ENCODE data around the gene GSTM5. TPM values are rescaled to one million over a fixed set of nuclear protein-coding genes. Genes with fewer than 3 reads are reported as not detected.
"Not testable (repeated sequence)": the region's sequence is repeated elsewhere in the genome, so short reads cannot be mapped to it uniquely, and the experiment has no call there.

The GSTM5 gene
- total and polyA plus RNA-seq, 5 donors = 5.3 to 13.7 (median 7.8) TPM

DNA sequence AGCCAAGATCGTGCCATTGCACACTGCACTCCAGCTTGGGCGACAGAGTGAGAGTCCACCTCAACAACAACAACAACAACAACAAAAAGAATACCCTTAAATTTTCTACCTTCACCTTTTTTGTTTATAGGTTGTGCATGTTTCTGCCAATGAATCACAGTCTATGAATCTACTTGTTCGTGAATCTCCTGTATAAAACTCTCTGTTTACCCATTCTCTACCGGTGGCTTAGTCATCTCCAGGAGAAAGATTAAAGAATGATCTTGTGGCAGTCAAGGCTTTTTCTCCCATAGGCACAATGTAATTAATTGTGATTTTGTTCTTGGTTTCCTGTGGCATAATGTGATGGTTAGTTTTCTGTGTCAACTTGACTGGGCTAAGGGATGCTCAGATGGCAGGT lies 14.2 kb upstream of the GSTM5 start:
- H3K27ac ChIP-seq (ENCODE audit: low read length); ATAC-seq; H3K9me3 ChIP-seq (ENCODE audit: control insufficient read depth, low read length); H3K27me3 ChIP-seq (ENCODE audit: control insufficient read depth, insufficient read depth); DNase-seq; intact Hi-C loops (cut with DNase I); H3K4me3 ChIP-seq (ENCODE audit: low read length); H3K4me1 ChIP-seq (ENCODE audit: control insufficient read depth, insufficient read depth, low read length): not testable (repeated sequence)
- 96% methylated on average over 4 of the region's 4 CpGs for WGBS

DNA sequence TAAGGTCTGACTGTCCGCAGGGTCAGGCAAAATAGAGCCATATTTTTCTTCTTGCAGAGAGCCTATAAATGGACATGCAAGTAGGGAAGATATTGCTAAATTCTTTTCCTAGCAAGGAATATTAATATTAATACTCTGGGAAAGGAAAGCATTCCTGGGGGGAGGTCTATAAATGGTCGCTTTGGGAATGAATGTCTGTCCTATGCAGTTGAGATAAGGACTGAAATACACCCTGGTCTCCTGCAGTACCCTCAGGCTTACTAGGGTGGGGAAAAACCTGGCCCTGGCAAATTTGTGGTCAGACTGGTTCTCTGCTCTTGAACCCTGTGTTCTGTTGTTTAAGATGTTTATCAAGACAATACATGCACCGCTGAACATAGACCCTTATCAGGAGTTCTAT lies 9.1 kb upstream of the GSTM5 start:
- DNase-seq; H3K27ac ChIP-seq (ENCODE audit: low read length); H3K4me3 ChIP-seq (ENCODE audit: low read length); H3K27me3 ChIP-seq (ENCODE audit: control insufficient read depth, insufficient read depth); ATAC-seq; H3K9me3 ChIP-seq (ENCODE audit: control insufficient read depth, low read length); intact Hi-C loops (cut with DNase I); H3K4me1 ChIP-seq (ENCODE audit: control insufficient read depth, insufficient read depth, low read length): not testable (repeated sequence)
- 90% methylated on average over 3 of the region's 3 CpGs for WGBS

DNA sequence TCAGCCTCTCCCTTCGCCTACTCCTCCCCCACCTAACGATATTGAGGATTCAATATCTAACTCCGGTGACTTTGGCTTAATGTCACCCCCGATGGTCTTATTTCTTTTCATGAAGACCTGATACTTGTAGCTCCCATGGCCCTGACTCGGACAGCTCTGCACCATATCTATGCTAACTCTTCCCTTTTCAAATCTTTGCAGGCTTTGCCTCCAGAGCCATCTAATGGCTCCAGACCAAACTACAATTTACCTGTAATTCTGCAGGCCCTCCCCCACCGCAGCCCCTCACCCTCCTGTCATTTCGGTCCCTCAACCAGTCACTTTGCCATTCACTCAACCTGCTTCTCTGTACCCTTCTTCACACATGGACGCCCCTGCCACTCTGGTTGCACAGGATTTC lies 7.9 kb upstream of the GSTM5 start:
- Histone ChIP-seq H3K4me3 (ENCODE audit: low read length) (no peak overlapping the region), H3K27ac (ENCODE audit: low read length) (no peak overlapping the region), H3K27me3 (ENCODE audit: control insufficient read depth, insufficient read depth) (no peaks in the 10 kb centered on the region), H3K9me3 (ENCODE audit: control insufficient read depth, low read length) (no peaks in the 10 kb centered on the region), H3K4me1 (ENCODE audit: control insufficient read depth, insufficient read depth, low read length) (no peaks in the 10 kb centered on the region)
- 88% methylated on average over 8 of the region's 8 CpGs for whole genome bisulfite sequencing
- ATAC-seq (no peak), DNase-seq (no peak)
- intact Hi-C loops (cut with DNase I) = no loop called here

DNA sequence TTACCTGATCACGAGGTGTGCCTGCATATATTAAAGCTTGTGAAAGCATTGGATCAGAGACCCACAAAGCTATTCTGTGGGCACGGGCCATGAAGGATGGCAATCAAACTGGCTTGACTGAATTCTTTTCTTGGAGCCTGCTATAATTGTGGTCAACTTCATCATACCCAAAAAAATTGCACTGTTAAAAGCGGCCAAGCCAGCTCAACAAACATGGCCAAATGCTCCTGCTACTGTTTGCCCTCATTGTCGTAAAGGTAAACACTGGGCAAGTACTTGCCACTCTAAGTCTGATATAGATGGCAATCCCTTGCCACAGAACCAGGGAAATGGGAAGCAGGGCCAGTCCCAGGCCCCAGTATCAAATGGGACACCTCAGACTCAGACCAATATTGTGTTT lies 6.6 kb upstream of the GSTM5 start:
- Histone ChIP-seq H3K4me3 (ENCODE audit: low read length) (no peak overlapping the region), H3K27me3 (ENCODE audit: control insufficient read depth, insufficient read depth) (no peaks in the 10 kb centered on the region), H3K9me3 (ENCODE audit: control insufficient read depth, low read length) (no peaks in the 10 kb centered on the region), H3K27ac (ENCODE audit: low read length) (no peak overlapping the region), H3K4me1 (ENCODE audit: control insufficient read depth, insufficient read depth, low read length) (no peaks in the 10 kb centered on the region)
- ATAC-seq = no peak
- DNase-seq = no peak
- WGBS = 90% methylated on average over 4 of the region's 4 CpGs
- intact Hi-C loops (cut with DNase I) = no loop called here

DNA sequence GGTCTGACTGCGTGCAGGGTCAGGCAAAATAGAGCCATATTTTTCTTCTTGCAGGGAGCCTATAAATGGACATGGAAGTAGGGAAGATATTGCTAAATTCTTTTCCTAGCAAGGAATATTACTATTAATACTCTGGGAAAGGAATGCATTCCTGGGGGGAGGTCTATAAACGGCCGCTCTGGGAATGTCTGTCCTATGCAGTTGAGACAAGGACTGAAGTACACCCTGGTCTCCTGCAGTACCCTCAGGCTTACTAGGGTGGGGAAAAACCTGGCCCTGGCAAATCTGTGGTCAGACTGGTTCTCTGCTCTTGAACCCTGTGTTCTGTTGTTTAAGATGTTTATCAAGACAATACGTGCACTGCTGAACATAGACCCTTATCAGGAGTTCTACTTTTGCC lies 3.1 kb upstream of the GSTM5 start:
- H3K27me3 ChIP-seq (ENCODE audit: control insufficient read depth, insufficient read depth); H3K9me3 ChIP-seq (ENCODE audit: control insufficient read depth, low read length); H3K4me3 ChIP-seq (ENCODE audit: low read length); DNase-seq; H3K4me1 ChIP-seq (ENCODE audit: control insufficient read depth, insufficient read depth, low read length); H3K27ac ChIP-seq (ENCODE audit: low read length); intact Hi-C loops (cut with DNase I); ATAC-seq: not testable (repeated sequence)
- 78% methylated on average over 4 of the region's 4 CpGs for WGBS

DNA sequence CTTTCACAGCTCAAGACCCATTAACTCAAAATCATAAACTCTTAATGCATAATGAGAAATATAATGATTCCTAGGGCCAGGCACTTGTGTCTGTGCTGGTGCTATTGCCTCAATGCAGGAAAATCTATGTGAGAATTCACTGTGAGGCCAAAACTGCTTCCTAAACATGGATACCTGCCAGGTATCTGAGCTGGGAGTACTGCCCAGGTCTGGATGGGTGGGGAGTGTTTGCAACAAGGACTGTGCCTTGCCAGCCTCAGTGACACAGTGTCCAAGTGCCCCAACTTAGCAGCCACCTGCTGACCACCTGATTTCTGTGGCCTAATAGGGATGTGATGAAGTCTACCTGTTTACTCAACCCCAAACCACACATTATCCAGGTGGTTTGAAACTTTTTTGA lies 2.2 kb upstream of the GSTM5 start:
- H3K4me1 ChIP-seq (ENCODE audit: control insufficient read depth, insufficient read depth, low read length); ATAC-seq; DNase-seq; H3K4me3 ChIP-seq (ENCODE audit: low read length); H3K9me3 ChIP-seq (ENCODE audit: control insufficient read depth, low read length); intact Hi-C loops (cut with DNase I); H3K27ac ChIP-seq (ENCODE audit: low read length); H3K27me3 ChIP-seq (ENCODE audit: control insufficient read depth, insufficient read depth): not testable (repeated sequence)

DNA sequence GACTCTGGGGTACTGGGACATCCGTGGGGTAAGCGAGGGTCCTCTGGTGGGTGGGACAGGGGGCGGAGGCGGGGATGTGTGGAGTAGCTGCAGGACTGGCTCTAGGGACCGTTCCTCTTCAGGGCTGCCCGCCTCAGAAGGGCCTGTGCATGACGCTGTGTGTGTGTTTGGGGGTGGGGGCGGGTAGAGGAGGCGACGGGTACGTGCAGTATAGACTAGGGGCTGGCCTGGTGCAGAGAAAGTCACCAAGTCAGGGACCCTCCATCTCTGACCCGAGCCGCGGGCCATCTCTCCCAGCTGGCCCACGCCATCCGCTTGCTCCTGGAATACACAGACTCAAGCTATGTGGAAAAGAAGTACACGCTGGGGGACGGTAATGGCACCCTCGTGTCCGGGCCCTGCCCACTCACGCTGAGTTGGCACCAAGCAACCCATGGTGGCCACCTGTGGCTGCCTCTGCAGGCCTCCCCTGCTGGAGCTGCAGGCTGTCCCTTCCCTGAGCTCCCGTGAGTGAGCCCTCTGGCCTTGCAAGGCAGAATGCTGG lies 342 bp downstream of the GSTM5 start:
- WGBS = 45% methylated on average over 22 of the region's 22 CpGs
- H3K4me3 ChIP-seq (ENCODE audit: low read length) = peak overlapping the region; percentile 26
- no peaks in the 10 kb centered on the region for H3K9me3 ChIP-seq (ENCODE audit: control insufficient read depth, low read length)
- no peak overlapping the region for H3K27ac ChIP-seq (ENCODE audit: low read length)
- peak; percentile 6 to 44 for ATAC-seq
- intact Hi-C loops (cut with DNase I) = no loop called here
- no peaks in the 10 kb centered on the region for H3K27me3 ChIP-seq (ENCODE audit: control insufficient read depth, insufficient read depth)
- no peaks in the 10 kb centered on the region for H3K4me1 ChIP-seq (ENCODE audit: control insufficient read depth, insufficient read depth, low read length)
- peak in 2 of 3 donors; percentile 59 to 65 for DNase-seq

DNA sequence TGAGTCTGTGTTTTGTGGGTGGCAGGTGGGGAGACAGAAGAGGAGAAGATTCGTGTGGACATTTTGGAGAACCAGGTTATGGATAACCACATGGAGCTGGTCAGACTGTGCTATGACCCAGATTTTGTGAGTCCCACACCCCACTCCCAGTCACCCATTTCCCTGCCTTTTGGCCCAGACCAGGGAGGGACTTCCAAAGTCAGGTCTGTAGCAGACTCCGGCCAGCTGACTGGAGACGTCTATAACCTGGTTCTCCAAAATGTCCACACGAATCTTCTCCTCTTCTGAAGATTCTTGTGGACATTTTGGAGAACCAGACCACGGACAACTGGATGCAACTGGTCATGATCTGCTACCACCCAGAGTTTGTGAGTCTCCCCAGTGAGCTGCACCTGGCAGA lies 1.6 kb downstream of the GSTM5 start:
- DNase-seq (no peak), ATAC-seq (no peak)
- intact Hi-C loops (cut with DNase I) = no loop called here
- H3K27me3 ChIP-seq (ENCODE audit: control insufficient read depth, insufficient read depth) = no peaks in the 10 kb centered on the region
- H3K4me3 ChIP-seq (ENCODE audit: low read length) = no peak overlapping the region
- no peak overlapping the region for H3K27ac ChIP-seq (ENCODE audit: low read length)
- H3K9me3 ChIP-seq (ENCODE audit: control insufficient read depth, low read length) = no peaks in the 10 kb centered on the region
- 93% methylated on average over 5 of the region's 5 CpGs for WGBS
- no peaks in the 10 kb centered on the region for H3K4me1 ChIP-seq (ENCODE audit: control insufficient read depth, insufficient read depth, low read length)

DNA sequence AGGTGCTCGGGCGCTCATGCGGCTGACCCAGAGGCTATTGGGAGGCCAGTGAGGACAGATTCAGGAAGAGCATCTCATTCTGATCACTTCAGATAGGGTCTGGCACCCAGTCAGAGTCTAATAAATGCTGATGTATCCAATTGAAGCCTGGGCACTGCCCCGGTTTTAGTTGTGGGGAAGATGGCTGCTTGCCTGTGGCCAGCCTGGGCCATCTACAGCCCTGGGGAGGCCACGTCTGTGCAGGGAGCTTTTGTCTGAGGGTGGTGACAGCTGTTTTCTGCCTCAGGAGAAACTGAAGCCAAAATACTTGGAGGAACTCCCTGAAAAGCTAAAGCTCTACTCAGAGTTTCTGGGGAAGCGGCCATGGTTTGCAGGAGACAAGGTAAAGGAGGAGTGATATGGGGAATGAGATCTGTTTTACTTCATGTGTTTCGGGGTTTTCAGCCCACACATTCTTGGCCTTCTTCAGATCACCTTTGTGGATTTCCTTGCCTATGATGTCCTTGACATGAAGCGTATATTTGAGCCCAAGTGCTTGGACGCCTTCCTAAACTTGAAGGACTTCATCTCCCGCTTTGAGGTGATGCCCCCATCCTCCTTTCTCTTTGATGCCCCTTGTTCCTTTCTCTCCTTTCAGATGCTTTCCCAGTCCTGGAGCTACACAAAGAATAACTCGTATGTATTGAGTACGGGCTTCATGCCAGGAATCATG lies 2.8 kb downstream of the GSTM5 start:
- Histone ChIP-seq H3K4me3 (ENCODE audit: low read length) (no peak overlapping the region), H3K27ac (ENCODE audit: low read length) (no peak overlapping the region), H3K27me3 (ENCODE audit: control insufficient read depth, insufficient read depth) (no peaks in the 10 kb centered on the region), H3K4me1 (ENCODE audit: control insufficient read depth, insufficient read depth, low read length) (no peaks in the 10 kb centered on the region), H3K9me3 (ENCODE audit: control insufficient read depth, low read length) (no peaks in the 10 kb centered on the region)
- WGBS = 82% methylated on average over 12 of the region's 12 CpGs
- ATAC-seq (no peak), DNase-seq (peak in 1 of 3 donors; percentile 51)
- intact Hi-C loops (cut with DNase I) = no loop called here

DNA sequence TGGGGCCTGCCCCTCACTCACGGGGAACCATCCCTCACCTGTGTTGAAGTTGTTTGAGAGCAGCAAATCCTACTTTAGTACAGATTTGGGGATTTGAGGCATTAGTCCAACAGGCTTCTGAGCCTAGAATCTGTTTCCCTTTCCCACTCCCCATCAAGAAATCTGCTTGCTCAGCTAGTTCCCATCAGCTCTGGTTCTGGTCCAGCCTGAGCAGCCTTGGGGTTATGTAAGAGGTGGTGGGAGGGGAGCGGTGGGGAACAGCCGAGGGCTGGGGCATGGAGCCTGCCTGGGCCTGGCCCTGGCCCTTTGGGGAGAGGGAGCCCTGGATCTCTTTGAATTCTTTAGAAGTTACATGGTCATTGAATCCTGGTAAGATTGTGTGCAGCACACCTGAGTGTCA lies 4.1 kb downstream of the GSTM5 start:
- intact Hi-C loops (cut with DNase I) = no loop called here
- DNase-seq = peak in 1 of 3 donors; percentile 73
- ATAC-seq = peak in 1 of 2 donors; percentile 65

DNA sequence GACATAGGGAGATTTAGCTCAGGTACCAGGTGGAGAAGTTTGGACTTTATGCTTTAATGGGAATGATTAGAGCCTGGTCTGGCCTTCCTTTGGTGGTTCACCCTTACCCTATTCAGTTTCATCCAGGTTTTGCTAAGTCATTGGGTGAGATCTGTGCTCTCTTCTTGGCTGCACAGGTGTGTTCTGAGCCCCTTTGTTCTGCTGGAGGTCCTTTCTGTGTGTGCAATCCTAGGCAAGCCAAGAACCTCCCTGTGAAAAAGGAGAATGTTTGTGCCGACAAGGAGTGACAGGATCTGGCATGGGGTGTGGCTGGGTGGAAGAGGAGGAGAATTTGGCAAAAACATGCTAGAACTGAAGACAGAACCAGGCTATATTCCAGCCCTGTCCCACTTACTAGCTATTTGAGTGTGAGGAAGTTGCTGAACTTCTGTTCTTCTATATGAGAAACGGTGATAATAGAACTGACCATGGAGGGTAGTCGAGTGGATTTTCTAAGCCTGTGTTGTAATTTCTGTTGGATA lies 4.6 kb downstream of the GSTM5 start:
- no peaks in the 10 kb centered on the region for H3K4me1 ChIP-seq (ENCODE audit: control insufficient read depth, insufficient read depth, low read length)
- WGBS = 50% methylated on average over 3 of the region's 3 CpGs
- H3K27ac ChIP-seq (ENCODE audit: low read length) = peak overlapping the region; percentile 10
- intact Hi-C loops (cut with DNase I) = no loop called here
- peak in 1 of 3 donors; percentile 65 for DNase-seq
- no peaks in the 10 kb centered on the region for H3K27me3 ChIP-seq (ENCODE audit: control insufficient read depth, insufficient read depth)
- ATAC-seq = peak; percentile 27 to 61
- no peak overlapping the region for H3K4me3 ChIP-seq (ENCODE audit: low read length)
- no peaks in the 10 kb centered on the region for H3K9me3 ChIP-seq (ENCODE audit: control insufficient read depth, low read length)

More for the DNA sequence above, 4.1 kb downstream of the GSTM5 start:
- Histone ChIP-seq H3K9me3 (ENCODE audit: control insufficient read depth, low read length) (no peaks in the 10 kb centered on the region), H3K27ac (ENCODE audit: low read length) (no peak overlapping the region), H3K27me3 (ENCODE audit: control insufficient read depth, insufficient read depth) (no peaks in the 10 kb centered on the region), H3K4me3 (ENCODE audit: low read length) (no peak overlapping the region), H3K4me1 (ENCODE audit: control insufficient read depth, insufficient read depth, low read length) (no peaks in the 10 kb centered on the region)
- WGBS = 79% methylated on average over 3 of the region's 3 CpGs
